Muscle of leg (tissue), 11 donors: Measurements from ENCODE around the gene ZFPL1. TPM values are rescaled to one million over a fixed set of nuclear protein-coding genes. Genes with fewer than 3 reads are reported as not detected.

Experiments used
- DNase-seq: peaks from one replicate; pipeline ENCODE4 v3.0.0; 2013
- H3K27ac ChIP-seq: one replicate; pipeline ENCODE4 v1.5.1; 2013; ENCODE audit warnings: mild to moderate bottlenecking, low read length, control low read depth
- H3K27me3 ChIP-seq: one replicate; pipeline ENCODE4 v1.6.1; 2013; ENCODE audit warnings: low read length; ENCODE audit not compliant: control insufficient read depth, insufficient read depth
- H3K36me3 ChIP-seq: one replicate; pipeline ENCODE4 v1.6.1; 2013; ENCODE audit warnings: low read length; ENCODE audit not compliant: control insufficient read depth, insufficient read depth
- H3K4me1 ChIP-seq: one replicate; pipeline ENCODE4 v1.6.1; 2013; ENCODE audit warnings: low read length; ENCODE audit not compliant: control insufficient read depth, insufficient read depth
- H3K4me3 ChIP-seq: one replicate; pipeline ENCODE4 v1.5.1; 2013; ENCODE audit warnings: low read length, control low read depth
- H3K9me3 ChIP-seq: replicated peaks from 2 replicates; pipeline ENCODE4 v1.6.1; 2013; ENCODE audit warnings: low read depth, low read length; ENCODE audit not compliant: control insufficient read depth
- WGBS: methylation state at CpG from one replicate; pipeline ENCODE4 v1.1.5; 2013; ENCODE audit warnings: missing lambda C conversion rate; ENCODE audit not compliant: insufficient coverage; 5-methylcytosine and 5-hydroxymethylcytosine counted together
- polyA plus RNA-seq, 8 donors: library from polyadenylated mRNA; unstranded; fragments of 120-200 nt; gene quantifications; one replicate each; pipeline versions ENCODE4 v1.2.1 to v1.2.3, GENCODE V29; 2013; ENCODE audit warnings: inconsistent platforms in 1 of 8, low replicate concordance in 1 of 8; ENCODE audit not compliant: insufficient read length in 8 of 8, insufficient read depth in 1 of 8
- total RNA-seq: library from RNA; stranded (reverse); fragments of 120-200 nt; gene quantifications from one replicate; pipeline ENCODE4 v1.2.4, GENCODE V29; 2013

ZFPL1 gene
- total and polyA plus RNA-seq, 9 donors = 20.6 to 26.3 (median 24.0) TPM

GRCh38 chr11:65045061-65045460 lies 39.0 kb upstream of the ZFPL1 start:
- H3K27ac ChIP-seq = no peak overlapping the region
- no peak overlapping the region for H3K4me3 ChIP-seq
- no peaks in the 10 kb centered on the region for H3K9me3 ChIP-seq
- H3K4me1 ChIP-seq = peaks cover 44% of the 10 kb centered on the region
- 86% methylated on average over 5 of the region's 5 CpGs for WGBS
- H3K27me3 ChIP-seq = peaks cover 4% of the 10 kb centered on the region
- peaks cover 35% of the 10 kb centered on the region for H3K36me3 ChIP-seq
- DNase-seq = no peak

DNA sequence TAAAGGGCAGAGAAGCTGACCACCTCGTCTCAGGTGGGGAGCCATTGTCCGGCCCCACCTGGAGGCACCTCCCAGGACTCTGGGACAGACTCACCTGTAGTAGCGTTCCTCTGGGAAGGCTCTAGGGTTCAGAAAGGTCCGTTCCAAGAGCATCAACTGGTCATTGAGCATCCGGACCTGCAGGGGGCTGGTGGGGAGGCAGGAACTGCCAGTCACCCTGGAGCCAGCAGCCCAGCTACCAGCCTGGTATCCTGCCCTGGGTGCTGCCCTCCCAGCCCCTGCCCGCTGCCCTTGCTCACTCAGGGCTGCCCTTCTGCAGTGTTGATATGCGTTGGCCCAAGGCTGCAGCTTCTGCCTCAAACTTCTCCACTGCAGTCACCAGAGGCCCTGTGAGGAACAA lies 38.3 kb upstream of the ZFPL1 start:
- no peak for DNase-seq
- Histone ChIP-seq H3K4me3 (no peak overlapping the region), H3K4me1 (peaks cover 38% of the 10 kb centered on the region), H3K27me3 (peaks cover 4% of the 10 kb centered on the region), H3K9me3 (no peaks in the 10 kb centered on the region), H3K36me3 (peaks cover 35% of the 10 kb centered on the region), H3K27ac (no peak overlapping the region)
- 80% methylated on average over 7 of the region's 7 CpGs for WGBS

DNA sequence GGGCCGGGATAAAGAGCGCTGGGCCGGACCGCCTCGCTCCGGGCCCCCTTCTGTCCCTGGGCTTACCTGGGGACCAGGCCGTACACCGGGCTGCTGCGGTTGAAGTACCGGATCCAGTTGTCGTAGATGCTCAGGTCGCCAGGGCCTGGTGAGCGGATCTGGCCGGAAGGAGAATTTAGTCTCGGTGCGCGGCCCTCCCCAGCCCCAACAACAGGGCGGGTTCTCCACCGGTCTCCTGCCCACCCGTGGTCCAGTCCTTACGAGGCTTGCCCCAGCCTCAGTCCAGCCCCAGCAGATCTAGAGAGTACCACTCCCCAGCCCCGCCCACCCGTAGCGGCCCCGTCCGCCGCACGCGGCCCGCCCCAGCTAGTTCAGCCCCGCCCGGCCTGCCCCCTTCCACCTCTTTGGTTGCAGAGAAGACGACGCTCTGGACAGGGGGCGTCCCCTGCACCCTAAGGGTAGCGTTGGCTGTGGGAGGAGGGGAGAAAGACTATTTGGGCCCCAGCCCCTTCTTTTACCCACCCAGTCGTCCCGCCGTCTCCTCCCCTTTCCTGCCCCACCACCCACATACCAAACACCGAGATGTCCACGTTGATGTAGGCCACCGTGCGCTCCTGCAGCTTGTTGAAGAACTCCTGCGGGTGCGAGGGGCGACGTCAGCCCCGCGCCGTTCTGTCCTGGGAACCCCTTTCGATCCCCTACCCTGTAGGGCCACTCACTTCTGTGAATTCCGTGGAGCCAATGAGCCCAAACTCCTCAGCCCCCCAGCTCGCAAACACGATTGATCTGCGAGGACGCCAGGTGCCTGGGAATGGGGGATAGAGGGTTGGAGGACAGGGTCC lies 36.2 kb upstream of the ZFPL1 start:
- peak overlapping the region; percentile 2 for H3K27ac ChIP-seq
- 4% methylated on average over 38 of the region's 56 CpGs for WGBS
- H3K4me3 ChIP-seq = peak overlapping the region; percentile 38
- peaks cover 30% of the 10 kb centered on the region for H3K4me1 ChIP-seq
- peaks cover 35% of the 10 kb centered on the region for H3K36me3 ChIP-seq
- DNase-seq = peak; percentile 42
- H3K9me3 ChIP-seq = no peaks in the 10 kb centered on the region
- peaks cover 4% of the 10 kb centered on the region for H3K27me3 ChIP-seq

DNA sequence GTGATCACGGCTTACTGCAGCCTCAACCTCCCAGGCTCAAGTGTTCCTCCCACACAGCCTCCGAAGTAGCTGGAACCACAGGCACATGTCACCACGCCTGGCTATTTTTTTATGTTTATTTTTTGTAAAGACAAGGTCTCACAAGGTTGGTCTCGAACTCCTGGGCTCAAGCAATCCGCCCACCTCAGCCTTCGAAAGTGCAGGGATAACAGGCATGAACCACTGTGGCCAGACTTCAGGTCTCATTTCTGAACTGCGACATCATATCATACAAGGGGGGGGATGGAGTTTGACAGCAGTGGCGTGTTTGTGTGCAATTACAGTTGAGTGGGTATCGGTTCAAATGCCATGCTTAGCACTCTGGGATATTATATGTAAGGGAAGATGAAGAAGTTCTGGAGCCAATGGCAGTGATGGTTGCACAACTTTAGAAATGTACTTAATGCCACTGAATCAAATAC lies 32.6 kb upstream of the ZFPL1 start:
- no peak overlapping the region for H3K27ac ChIP-seq
- DNase-seq = no peak
- no peaks in the 10 kb centered on the region for H3K9me3 ChIP-seq
- no peak overlapping the region for H3K4me3 ChIP-seq
- peaks cover 13% of the 10 kb centered on the region for H3K4me1 ChIP-seq
- H3K27me3 ChIP-seq = peaks cover 6% of the 10 kb centered on the region
- H3K36me3 ChIP-seq = peaks cover 2% of the 10 kb centered on the region
- 85% methylated on average over 4 of the region's 9 CpGs for WGBS

- no peaks in the 10 kb centered on the region for H3K36me3 ChIP-seq
- H3K27me3 ChIP-seq = peaks cover 2% of the 10 kb centered on the region
- DNase-seq = no peak
- 35% methylated on average over 8 of the region's 8 CpGs for WGBS
- no peaks in the 10 kb centered on the region for H3K4me1 ChIP-seq
- H3K4me3 ChIP-seq = no peak overlapping the region
- H3K27ac ChIP-seq = no peak overlapping the region
- H3K9me3 ChIP-seq = no peaks in the 10 kb centered on the region
Observed at GRCh38 chr11:65053827-65054508, 30.1 kb upstream of the ZFPL1 start.

DNA sequence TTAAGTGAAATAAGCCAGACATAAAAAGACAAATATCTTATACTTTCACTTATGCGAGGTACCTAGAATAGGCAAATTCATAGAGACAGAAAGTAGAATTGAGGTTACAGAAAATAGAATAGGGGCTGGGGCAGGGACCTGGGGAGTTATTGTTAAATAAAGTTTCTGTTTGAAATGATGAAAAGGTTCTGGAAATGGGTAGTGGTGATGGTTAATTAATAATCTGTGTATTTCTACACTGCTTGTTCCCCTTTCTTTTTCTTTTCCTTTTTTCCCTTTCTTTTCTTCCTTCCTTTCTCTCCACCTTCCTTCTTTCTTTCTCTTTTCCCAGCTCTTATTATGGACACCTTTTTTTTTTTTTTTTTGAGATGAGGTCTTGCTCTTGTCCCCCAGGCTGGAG lies 28.5 kb upstream of the ZFPL1 start:
- Histone ChIP-seq H3K4me1 (no peaks in the 10 kb centered on the region), H3K36me3 (no peaks in the 10 kb centered on the region)
- no CpG with 5 or more reads among the region's 1 CpG for WGBS

GRCh38 chr11:65056999-65057398 lies 27.0 kb upstream of the ZFPL1 start:
- Histone ChIP-seq H3K4me1 (no peaks in the 10 kb centered on the region), H3K27ac (no peak overlapping the region), H3K4me3 (no peak overlapping the region), H3K9me3 (no peaks in the 10 kb centered on the region), H3K36me3 (no peaks in the 10 kb centered on the region), H3K27me3 (peaks cover 2% of the 10 kb centered on the region)
- 82% methylated on average over 3 of the region's 6 CpGs for WGBS
- DNase-seq = no peak

More for the DNA sequence above, 28.5 kb upstream of the ZFPL1 start:
- no peaks in the 10 kb centered on the region for H3K9me3 ChIP-seq
- peaks cover 2% of the 10 kb centered on the region for H3K27me3 ChIP-seq
- no peak overlapping the region for H3K27ac ChIP-seq
- no peak for DNase-seq
- H3K4me3 ChIP-seq = no peak overlapping the region

DNA sequence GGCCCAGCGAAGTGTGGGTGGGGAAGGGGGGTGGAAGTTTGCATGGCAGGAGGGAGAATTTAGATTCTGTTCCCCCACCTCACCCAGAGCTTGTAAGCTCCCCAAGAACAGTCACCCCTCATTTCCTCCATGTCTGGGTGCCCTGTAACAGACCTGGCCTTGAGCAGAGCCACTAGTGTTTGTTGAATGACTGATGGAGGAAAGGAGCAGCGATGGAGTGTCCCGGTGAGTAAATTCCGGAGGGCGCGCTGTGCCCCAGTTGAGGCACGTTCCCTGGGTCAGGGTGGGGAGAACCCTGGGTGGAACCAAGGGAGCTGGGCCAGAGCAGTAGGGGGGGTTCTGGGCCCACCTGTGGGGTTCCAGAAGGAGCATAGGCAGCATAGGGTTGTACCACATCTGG lies 26.5 kb upstream of the ZFPL1 start:
- WGBS = 91% methylated on average over 6 of the region's 7 CpGs
- Histone ChIP-seq H3K4me3 (no peak overlapping the region), H3K27ac (no peak overlapping the region), H3K4me1 (no peaks in the 10 kb centered on the region), H3K36me3 (no peaks in the 10 kb centered on the region), H3K27me3 (peaks cover 2% of the 10 kb centered on the region), H3K9me3 (no peaks in the 10 kb centered on the region)
- DNase-seq = no peak

DNA sequence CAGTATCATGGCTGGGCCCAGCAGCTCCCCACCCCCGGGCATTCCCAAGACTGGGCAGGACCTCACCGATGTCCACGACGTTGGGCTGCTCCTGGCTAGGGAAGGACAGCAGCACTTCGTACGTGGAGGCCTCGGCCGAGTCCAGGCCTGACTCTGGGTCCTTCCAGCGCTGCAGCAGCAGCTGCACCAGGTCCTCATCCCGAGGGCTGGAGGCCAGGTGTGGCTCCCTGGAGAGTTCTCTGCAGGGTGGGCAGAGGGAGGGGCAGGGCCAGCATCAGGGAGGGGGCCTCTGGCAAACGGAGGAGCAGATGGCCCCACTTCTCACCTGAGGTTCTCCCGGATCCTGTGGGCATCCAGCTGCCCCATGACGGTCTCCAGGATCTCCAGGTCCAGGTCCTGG lies 26.0 kb upstream of the ZFPL1 start:
- WGBS = 61% methylated on average over 10 of the region's 13 CpGs
- H3K27me3 ChIP-seq = peaks cover 2% of the 10 kb centered on the region
- no peak for DNase-seq
- no peaks in the 10 kb centered on the region for H3K9me3 ChIP-seq
- no peak overlapping the region for H3K4me3 ChIP-seq
- no peaks in the 10 kb centered on the region for H3K4me1 ChIP-seq
- H3K36me3 ChIP-seq = no peaks in the 10 kb centered on the region
- H3K27ac ChIP-seq = no peak overlapping the region

DNA sequence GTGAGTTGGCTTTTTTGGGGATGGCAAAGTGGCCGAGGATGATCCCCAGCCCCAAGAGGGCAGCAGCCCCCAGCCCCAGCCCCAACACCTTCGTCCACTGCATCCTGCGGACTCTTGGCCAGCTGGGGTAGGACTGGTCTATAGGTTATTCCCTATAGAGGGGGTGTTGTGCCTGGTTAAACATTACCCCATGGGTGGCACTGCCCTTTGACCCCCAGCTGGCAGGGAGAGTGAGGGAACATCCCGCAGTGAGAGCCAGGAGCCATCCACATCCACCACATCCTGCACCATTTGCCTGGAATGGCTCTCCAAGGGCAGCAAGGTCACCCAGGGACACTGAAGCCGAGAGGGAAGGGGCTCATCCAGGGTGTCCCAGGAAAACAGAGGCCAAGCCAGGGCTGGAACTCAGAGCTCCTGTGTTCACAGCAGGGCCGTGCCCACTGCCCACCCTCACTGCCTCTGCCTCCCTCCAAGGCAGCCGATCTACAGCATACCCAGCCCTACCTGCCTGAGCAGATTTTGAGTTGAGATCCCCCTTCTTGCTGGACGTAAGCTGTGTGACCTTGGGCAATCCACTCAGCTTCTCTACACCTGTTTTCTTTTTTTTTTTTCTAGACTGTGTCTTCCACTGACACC lies 25.5 kb upstream of the ZFPL1 start, which contains the start of gene NAALADL1:
NAALADL1 (minus strand) TSS at position 135 of the 636 bp plus-strand sequence; CDS start at position 103, 32 bp downstream.
- Histone ChIP-seq H3K4me3 (no peak within 1 kb of the TSS), H3K27ac (no peak within 1 kb of the TSS), H3K36me3 (no peaks in the 10 kb centered on the region), H3K9me3 (no peaks in the 10 kb centered on the region), H3K4me1 (no peaks in the 10 kb centered on the region), H3K27me3 (peaks cover 2% of the 10 kb centered on the region)
- no peak for DNase-seq
- 73% methylated on average over 4 of the region's 8 CpGs for WGBS
